SU-DHL-6 (cell line): ENCODE results near the gene CBX1.

Experiments used
- H2AFZ ChIP-seq: fragments of 200-600 bp; sonication (generic); 2 replicates; pipeline ENCODE4 v1.6.1; 2014; ENCODE audit warnings: low read depth, mild to moderate bottlenecking, moderate library complexity, mixed read lengths, antibody characterized with exemption, low read length; ENCODE audit not compliant: severe bottlenecking
- H3F3A ChIP-seq: fragments of 200-600 bp; shearing (Covaris generic); 2 replicates; pipeline ENCODE4 v1.6.0; 2016; ENCODE audit warnings: antibody characterized with exemption, mild to moderate bottlenecking; ENCODE audit not compliant: insufficient read depth
- H3K27ac ChIP-seq: fragments of 200-600 bp; sonication (generic); 2 replicates; pipeline ENCODE4 v1.5.1; 2016; ENCODE audit warnings: low read depth, mild to moderate bottlenecking, low read length, moderate library complexity, mixed read lengths
- H3K27me3 ChIP-seq: fragments of 200-600 bp; sonication (generic), shearing (Covaris generic); 2 replicates; pipeline ENCODE4 v1.6.0; 2014; ENCODE audit warnings: mild to moderate bottlenecking, low read length
- H3K36me3 ChIP-seq: fragments of 200-600 bp; sonication (generic); 2 replicates; pipeline ENCODE4 v1.6.1; 2014; ENCODE audit warnings: mild to moderate bottlenecking, low read length, mixed read lengths
- H3K4me2 ChIP-seq: fragments of 300-600, 200-600 bp; shearing (Covaris generic), sonication (generic); 2 replicates; pipeline ENCODE4 v1.6.0; 2014; ENCODE audit warnings: low read length, low read depth, mild to moderate bottlenecking; ENCODE audit not compliant: poor library complexity, severe bottlenecking
- H3K4me3 ChIP-seq: fragments of 200-600 bp; sonication (generic); 2 replicates; pipeline ENCODE4 v1.5.1; 2014; ENCODE audit warnings: antibody characterized with exemption, low read length, mild to moderate bottlenecking, mixed read lengths; ENCODE audit not compliant: insufficient read depth, poor library complexity, severe bottlenecking
- H3K79me2 ChIP-seq: fragments of 200-600 bp; sonication (generic); 2 replicates; pipeline ENCODE4 v1.6.1; 2014; ENCODE audit warnings: mild to moderate bottlenecking, low read length, moderate library complexity; ENCODE audit not compliant: insufficient read depth
- H3K9ac ChIP-seq: fragments of 200-600 bp; sonication (generic); 2 replicates; pipeline ENCODE4 v1.7.0; 2014; ENCODE audit warnings: mild to moderate bottlenecking, low read length
- H3K9me2 ChIP-seq: fragments of 200-600 bp; sonication (generic); replicated peaks from 2 replicates; pipeline ENCODE4 v1.6.1; 2014; ENCODE audit warnings: low read length; ENCODE audit not compliant: insufficient read depth
- H3K9me3 ChIP-seq: fragments of 200-600 bp; sonication (generic); 2 replicates; pipeline ENCODE4 v1.6.1; 2014; ENCODE audit warnings: low read length, mixed read lengths; ENCODE audit not compliant: insufficient read depth
- H4K20me1 ChIP-seq: fragments of 200-600 bp; sonication (generic); 2 replicates; pipeline ENCODE4 v1.6.1; 2014; ENCODE audit warnings: low read depth, mild to moderate bottlenecking, antibody characterized with exemption, low read length, moderate library complexity, mixed read lengths
- EZH2phosphoT487 ChIP-seq: fragments of 200-600 bp; sonication (generic), shearing (Covaris generic); conservative IDR thresholded peaks from 2 replicates; pipeline ENCODE4 v1.6.1; 2018; ENCODE audit warnings: mild to moderate bottlenecking, antibody characterized with exemption, low read length, moderate library complexity, mixed read lengths
- TF ChIP-seq, protein P1 (sequence below): fragments of 200-600 bp; sonication (generic); IDR thresholded peaks from one replicate; pipeline ENCODE4 v1.5.1; 2017; ENCODE audit warnings: antibody characterized with exemption, mild to moderate bottlenecking, low read length, moderate library complexity; ENCODE audit not compliant: insufficient read depth, poor library complexity, severe bottlenecking

CBX1 gene

DNA sequence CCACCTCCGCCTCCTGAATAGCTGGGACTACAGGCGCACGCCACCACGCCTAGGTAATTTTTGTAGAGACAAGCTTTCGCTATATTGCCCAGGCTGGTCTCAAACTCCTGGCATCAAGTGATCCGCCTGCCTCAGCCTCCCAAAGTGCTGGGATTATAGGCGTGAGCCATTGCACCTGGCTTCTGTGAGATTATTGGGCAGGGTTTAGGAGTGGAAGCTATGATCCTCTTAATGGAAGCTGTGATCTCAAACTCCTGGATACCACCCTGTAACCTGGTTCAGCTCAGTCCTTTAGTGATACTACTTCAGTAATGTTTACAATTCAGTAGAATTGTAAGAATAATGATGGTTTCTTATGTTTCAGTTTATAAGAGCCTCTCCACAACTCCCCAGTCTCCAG is 39.0 kb downstream of the CBX1 start:
- no peaks in the 10 kb centered on the region for H4K20me1 ChIP-seq
- no peak for TF ChIP-seq EZH2phosphoT487
- TF ChIP-seq, protein P1, sequence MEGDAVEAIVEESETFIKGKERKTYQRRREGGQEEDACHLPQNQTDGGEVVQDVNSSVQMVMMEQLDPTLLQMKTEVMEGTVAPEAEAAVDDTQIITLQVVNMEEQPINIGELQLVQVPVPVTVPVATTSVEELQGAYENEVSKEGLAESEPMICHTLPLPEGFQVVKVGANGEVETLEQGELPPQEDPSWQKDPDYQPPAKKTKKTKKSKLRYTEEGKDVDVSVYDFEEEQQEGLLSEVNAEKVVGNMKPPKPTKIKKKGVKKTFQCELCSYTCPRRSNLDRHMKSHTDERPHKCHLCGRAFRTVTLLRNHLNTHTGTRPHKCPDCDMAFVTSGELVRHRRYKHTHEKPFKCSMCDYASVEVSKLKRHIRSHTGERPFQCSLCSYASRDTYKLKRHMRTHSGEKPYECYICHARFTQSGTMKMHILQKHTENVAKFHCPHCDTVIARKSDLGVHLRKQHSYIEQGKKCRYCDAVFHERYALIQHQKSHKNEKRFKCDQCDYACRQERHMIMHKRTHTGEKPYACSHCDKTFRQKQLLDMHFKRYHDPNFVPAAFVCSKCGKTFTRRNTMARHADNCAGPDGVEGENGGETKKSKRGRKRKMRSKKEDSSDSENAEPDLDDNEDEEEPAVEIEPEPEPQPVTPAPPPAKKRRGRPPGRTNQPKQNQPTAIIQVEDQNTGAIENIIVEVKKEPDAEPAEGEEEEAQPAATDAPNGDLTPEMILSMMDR, result no peak
- no peak overlapping the region for H3K4me2 ChIP-seq
- H3F3A ChIP-seq, result peaks cover 5% of the 10 kb centered on the region; the same call in 1 of the 2 replicates
- H3K36me3 ChIP-seq, result peaks cover 16% of the 10 kb centered on the region
- H3K27ac ChIP-seq, result no peak overlapping the region
- no peaks in the 10 kb centered on the region for H3K9me3 ChIP-seq
- no peaks in the 10 kb centered on the region for H3K9me2 ChIP-seq
- H3K4me3 ChIP-seq, result no peak overlapping the region
- no peaks in the 10 kb centered on the region for H3K27me3 ChIP-seq
- H3K79me2 ChIP-seq, result no peaks in the 10 kb centered on the region
- H2AFZ ChIP-seq, result no peak overlapping the region
- no peak overlapping the region for H3K9ac ChIP-seq

DNA sequence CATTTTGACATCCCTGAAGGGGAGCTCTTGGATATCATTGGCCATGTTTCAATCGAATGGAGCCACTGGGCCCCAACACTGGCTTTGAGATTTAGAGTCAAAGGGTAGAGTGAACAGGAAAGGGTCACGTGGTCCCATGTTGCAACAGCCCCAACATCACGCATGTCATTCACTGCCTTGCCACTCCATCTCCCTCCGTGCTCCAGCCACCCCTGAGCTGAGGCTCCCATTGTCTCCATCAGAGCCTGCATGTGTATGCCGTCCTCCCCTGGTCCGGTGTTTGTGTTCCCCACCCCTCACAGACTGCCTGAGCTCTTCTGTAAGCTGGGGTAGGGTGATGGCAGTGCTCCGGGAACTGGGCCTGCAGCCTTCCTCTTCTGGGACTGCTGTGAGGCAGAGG is 41.0 kb downstream of the CBX1 start:
- H3F3A ChIP-seq, result peaks cover 5% of the 10 kb centered on the region; the same call in 1 of the 2 replicates
- no peaks in the 10 kb centered on the region for H3K9me3 ChIP-seq
- no peak overlapping the region for H3K4me2 ChIP-seq
- no peak overlapping the region for H3K27ac ChIP-seq
- H4K20me1 ChIP-seq, result no peaks in the 10 kb centered on the region
- no peaks in the 10 kb centered on the region for H3K9me2 ChIP-seq
- no peaks in the 10 kb centered on the region for H3K27me3 ChIP-seq
- H2AFZ ChIP-seq, result no peak overlapping the region
- H3K4me3 ChIP-seq, result no peak overlapping the region
- peaks cover 12% of the 10 kb centered on the region; the same call in 1 of the 2 replicates for H3K79me2 ChIP-seq
- peaks cover 11% of the 10 kb centered on the region; the same call in 1 of the 2 replicates for H3K36me3 ChIP-seq
- TF ChIP-seq, protein P1, result no peak
- TF ChIP-seq EZH2phosphoT487, result no peak
- no peak overlapping the region for H3K9ac ChIP-seq

DNA sequence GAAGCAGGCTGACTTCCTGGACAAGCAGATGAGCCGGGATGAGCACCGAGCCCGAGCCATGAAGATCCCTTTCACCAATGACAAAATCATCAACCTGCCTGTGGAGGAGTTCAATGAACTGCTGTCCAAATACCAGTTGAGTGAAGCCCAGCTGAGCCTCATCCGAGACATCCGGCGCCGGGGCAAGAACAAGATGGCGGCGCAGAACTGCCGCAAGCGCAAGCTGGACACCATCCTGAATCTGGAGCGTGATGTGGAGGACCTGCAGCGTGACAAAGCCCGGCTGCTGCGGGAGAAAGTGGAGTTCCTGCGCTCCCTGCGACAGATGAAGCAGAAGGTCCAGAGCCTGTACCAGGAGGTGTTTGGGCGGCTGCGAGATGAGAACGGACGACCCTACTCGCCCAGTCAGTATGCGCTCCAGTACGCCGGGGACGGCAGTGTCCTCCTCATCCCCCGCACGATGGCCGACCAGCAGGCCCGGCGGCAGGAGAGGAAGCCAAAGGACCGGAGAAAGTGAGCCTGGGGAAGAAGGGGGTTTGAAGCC is 42.1 kb downstream of the CBX1 start:
- Histone ChIP-seq H3F3A (no peaks in the 10 kb centered on the region), H3K27ac (no peak overlapping the region), H3K9me2 (no peaks in the 10 kb centered on the region), H3K79me2 (peaks cover 20% of the 10 kb centered on the region), H4K20me1 (no peaks in the 10 kb centered on the region), H3K4me3 (no peak overlapping the region), H3K9ac (no peak overlapping the region), H3K36me3 (peaks cover 11% of the 10 kb centered on the region; the same call in 1 of the 2 replicates), H2AFZ (no peak overlapping the region), H3K4me2 (no peak overlapping the region), H3K27me3 (no peaks in the 10 kb centered on the region), H3K9me3 (no peaks in the 10 kb centered on the region)
- TF ChIP-seq, protein P1, result no peak
- no peak for TF ChIP-seq EZH2phosphoT487
